ENCODE data around the gene RERG.

- TF ChIP-seq CTCF (conservative IDR thresholded peaks at IDR 0.05) (no peak), EZH2 (IDR thresholded peaks at IDR 0.05; ENCODE audit: low read depth) (no peak)
These were observed 11.7 kb upstream of the RERG start for GRCh38 chr12:15232959-15233358.

Measured in PC-9 (cell line).